NCI-H2196 (cell line): Measurements from ENCODE around the gene CDCA3.

Source experiments
- DNase-seq: peaks from one replicate; lab custom pipeline; 2025; ENCODE audit not compliant: unreplicated experiment; lab: John Stamatoyannopoulos, UW

CDCA3 gene

DNA sequence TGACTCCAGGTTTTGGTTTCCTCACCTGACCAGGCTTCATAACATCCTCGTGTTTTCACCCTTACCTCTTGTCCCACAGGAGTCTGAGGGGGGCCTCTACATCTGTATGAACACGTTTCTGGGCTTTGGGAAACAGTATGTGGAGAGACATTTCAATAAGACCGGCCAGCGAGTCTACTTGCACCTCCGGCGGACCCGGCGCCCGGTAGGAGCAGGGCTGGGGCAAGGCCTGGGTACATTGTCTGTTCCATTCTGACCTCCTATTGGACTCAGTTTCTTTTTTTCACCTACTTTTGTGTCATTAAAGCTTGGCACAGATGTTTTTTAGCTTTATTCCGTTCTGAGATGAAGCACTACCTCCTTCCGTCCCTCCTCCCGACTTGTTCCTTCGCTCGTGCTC is 4.2 kb upstream of the CDCA3 start:
- DNase-seq, result no peak

DNA sequence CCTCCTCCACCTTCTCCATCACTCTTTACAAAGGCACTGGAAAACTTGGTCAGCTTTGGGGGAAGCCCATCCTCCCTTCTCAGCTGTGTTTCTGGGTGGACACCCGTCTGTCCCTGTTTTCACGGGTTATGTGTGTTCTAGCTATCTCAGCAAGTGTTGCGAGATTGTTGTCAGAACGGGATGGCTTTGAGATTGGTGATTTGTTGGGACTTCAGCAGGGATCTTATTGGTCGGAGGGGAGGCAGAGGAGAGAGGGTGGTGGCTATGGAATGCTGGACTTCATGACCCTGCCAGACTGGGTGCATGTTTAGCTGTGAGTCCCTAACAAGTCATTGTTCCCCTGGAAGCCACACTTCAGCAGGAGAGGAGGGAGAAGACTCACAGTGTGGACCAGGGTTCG is 3.0 kb upstream of the CDCA3 start:
- DNase-seq, result no peak

DNA sequence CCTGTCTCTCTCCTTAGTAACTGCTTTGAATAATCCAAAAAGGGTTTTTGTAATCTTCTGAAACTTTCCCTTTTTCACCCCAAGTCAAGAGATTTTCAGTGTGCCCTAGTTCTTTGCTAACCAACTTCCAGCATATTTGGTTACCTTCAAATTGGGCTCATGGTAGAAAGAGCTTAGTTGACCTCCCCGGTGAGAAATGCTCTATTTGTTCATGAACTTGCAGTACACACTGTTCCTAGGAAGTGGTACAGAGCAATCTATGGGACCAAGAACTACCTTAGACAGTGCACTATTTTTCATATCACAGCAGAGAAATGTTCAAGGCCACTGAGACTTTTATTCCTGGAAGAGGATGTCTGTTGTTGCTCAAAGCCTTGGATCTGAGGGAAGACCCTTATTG is 2.5 kb upstream of the CDCA3 start:
- DNase-seq, result no peak

DNA sequence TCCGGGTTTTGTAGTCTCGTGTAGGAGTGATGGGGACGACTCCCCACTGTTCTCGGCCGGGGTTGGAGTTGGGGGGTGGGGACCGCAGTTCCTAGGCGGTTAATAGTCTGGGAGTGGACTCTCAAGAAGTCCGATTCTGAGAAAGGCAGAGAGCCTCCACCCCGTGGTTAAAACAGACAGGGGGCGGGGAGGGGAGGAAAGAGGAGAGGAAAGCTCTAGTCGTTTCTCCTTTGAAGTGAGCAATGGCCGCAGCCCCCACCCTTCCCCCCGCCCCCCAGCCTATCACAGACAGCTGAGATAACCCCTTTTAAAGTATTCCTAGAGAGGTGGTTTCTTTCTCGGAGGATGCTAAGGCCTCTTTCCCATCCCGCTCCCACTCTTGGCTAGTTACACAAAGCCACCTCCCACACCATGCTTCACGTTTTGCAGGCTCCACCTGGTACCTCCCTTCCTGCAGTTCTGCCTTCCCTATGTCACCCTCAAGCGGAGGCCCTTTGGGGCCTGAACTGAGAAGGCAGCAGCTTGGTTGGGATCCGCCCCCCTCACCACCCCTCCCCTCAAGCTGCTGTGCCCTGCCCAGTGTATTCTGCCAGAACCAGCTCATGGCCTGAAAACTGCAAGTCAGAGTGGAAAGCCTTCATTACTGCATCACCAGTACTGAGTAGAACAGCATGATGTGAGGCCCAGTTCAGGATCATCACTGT is 1.7 kb upstream of the CDCA3 start:
- peak; percentile 13 for DNase-seq

DNA sequence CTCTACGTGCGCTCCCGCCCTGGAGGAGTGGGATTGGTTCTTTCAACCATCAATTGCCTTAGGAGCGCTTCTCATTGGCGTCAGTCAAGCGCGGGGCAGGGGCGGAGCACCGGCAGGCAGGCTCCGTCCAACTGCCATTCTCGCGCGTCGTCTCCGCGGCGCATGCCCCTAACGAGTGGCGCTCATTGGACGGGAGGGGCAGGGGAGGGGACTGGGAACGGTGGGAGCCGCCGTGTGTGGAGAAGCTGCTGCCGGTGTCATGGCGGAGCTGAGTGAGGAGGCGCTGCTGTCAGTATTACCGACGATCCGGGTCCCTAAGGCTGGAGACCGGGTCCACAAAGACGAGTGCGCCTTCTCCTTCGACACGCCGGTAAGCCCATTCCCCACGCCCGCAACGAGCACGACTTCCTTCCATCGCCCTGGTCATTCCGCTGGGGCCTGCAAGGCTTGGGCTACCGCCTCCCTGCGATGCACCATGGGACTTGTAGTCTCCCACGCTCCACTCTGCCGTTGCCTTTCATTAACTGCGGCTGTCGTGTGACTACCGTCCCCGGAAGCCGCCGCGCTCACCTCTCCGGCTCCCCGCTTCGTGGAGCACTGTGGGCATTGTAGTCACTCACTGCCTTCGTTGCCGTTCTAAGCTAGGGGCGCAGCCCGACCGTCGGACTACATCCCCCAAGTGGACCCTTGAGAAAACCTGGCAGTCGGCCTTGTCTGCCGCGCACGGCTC is 1.0 kb upstream of the CDCA3 start, which contains the start of gene USP5:
TSS of gene USP5 (plus strand) at position 230 of the 730 bp plus-strand sequence. CDS start at position 260, 30 bp downstream.
- DNase-seq, result peak; percentile 93

DNA sequence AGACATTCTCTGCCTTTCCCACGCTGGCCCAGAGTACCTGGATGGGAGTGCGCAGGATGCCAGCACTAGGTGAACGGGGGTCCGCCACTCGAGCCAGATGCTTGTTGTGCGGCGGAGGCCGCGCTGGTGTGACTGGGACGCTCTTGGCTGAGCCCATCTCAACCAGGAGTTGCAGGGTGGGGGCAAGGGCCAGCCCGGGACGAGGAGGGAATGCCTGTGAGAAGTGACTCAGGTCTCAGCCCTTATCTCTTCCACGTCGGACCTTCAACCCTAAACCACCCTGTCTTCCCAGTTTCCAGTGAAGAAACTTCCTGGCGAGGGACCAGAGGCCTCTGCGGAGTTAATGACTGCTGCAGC is 312 bp downstream of the CDCA3 start:
- DNase-seq, result no peak

DNA sequence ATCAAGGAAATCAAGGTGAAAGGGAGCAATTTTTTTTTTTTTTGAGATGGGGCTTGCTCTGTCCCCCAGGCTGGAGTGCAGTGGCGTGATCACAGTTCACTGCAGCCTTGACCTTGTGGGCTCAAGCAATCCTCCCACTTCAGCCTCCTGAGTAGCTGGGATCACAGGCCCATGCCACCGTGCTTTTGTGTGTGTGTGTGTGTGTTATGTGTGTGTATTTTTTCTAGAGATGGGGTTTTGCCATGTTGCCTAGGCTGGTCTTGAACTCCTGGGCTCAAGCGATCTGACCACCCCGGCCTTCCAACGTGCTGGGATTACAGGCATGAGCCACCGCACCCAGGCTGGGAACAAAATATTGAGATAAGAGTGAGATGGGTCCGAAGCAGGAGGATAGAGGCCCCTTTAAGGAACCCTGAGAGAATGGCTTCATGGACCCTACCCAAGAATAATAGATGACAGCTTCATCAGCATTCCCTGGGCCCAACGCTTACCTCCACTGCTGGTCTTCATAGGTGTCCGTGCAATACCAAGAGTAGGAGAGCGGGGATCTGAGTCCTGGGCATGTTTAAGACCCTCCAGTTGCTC is 1.0 kb downstream of the CDCA3 start:
- no peak for DNase-seq

DNA sequence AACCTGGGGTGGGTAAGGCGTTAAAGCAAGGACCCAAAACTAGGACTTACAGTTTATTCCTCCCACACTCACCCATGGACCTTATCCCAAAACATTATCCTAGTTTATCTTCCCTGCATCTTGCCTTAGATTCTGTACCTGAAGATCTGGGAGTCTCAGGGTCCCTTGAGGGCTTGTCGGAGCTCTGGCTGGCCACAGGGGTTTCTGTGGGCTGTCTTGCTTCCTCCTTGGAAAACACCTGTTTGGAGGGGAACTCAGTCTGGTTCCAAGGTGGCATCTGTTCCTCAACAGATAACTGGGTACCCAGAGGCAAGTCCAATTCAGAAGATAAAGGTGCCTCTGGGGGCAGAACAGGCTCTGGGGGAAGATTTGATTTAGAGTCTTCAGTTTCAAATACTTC is 1.7 kb downstream of the CDCA3 start:
- DNase-seq, result no peak

DNA sequence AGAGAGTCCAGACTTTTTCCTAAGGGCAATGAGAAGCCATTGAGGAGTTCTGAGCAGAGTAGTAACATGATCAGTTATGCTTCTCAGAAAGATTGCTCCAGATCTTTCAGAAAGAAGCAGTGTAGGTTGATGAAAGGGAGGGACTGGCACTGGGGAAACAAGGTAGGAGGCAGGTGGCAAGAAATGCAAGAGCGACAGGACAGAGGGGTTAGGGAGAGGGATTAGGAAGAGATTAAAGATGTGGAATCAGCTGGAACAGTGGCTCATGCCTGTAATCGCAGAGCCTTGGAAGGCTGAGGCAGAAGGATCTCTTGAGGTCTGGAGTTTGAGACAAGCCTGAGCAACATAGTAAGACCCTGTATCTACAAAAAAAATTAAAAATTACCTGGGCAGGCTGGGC is 3.4 kb downstream of the CDCA3 start:
- DNase-seq, result no peak

DNA sequence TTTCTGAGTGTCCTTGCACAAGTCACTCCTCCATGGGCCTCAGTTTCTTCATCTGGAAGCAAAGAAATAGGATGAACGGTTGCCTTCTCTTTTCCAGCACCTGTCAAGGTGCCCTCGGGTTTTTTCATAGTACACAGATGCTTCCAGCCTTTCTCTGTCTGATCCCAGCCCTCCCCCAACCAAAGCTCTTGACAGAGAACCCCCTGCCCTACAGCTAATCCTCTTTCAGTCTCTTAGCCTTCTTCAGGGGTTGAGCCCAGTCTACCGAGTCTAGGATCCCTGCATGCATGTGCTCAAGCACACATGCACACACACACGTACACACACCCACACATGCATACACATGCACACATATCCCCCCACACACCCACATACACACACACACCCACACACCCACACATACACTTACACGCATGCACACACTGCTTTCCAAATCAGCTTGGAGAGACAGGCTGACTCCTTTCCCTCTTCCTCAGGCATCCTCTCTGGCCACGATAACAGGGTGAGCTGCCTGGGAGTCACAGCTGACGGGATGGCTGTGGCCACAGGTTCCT is 4.7 kb downstream of the CDCA3 start:
- DNase-seq, result no peak

DNA sequence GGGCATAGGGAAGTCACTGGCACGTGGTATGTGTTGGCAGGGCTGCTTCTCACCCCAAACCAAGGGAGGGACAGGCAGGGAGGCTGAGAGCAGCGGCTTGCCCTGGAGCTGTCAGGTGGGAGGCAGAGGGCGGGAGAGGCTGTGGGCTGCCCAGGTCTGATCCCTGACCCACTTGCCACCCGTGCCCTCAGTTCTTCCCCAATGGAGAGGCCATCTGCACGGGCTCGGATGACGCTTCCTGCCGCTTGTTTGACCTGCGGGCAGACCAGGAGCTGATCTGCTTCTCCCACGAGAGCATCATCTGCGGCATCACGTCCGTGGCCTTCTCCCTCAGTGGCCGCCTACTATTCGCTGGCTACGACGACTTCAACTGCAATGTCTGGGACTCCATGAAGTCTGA is 5.7 kb downstream of the CDCA3 start:
- DNase-seq, result no peak

DNA sequence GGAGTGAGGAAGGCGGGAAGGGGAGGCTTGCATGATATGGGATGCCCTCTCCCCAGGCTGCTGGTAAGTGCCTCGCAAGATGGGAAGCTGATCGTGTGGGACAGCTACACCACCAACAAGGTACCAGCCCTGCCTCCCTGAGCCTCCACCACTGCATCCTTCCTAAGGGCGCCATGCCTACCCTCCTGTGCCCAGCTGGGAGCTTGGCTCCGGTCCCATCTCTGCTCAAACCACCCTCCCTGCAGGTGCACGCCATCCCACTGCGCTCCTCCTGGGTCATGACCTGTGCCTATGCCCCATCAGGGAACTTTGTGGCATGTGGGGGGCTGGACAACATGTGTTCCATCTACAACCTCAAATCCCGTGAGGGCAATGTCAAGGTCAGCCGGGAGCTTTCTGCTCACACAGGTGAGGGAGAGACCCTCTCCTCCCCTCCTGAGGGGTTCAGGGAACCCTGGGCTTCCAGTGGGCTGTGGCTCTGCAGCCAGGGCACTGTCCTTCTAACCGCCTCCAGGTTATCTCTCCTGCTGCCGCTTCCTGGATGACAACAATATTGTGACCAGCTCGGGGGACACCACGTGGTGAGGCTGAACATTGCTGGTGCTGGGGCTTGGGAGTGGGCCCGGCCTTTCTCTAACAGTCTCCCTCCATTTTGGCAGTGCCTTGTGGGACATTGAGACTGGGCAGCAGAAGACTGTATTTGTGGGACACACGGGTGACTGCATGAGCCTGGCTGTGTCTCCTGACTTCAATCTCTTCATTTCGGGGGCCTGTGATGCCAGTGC is 7.8 kb downstream of the CDCA3 start:
- no peak for DNase-seq

DNA sequence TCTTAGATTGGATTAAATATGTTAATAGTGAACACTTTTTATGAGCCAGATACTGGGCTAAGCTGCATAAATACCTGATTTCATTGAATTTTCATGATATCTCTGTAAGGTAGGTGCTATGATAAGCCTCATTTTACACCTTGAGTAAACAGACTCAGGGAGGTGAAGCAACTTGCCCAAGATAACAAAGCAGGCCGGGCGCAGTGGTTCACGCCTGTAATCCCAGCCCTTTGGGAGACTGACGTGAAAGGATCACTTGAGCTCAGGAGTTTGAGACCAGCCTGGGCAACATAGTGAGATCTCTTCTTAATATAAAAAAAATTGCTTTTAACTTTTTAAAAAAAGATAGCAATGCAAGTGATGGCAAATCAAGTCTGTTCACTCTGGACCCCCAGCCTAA is 9.0 kb downstream of the CDCA3 start:
- DNase-seq, result no peak

DNA sequence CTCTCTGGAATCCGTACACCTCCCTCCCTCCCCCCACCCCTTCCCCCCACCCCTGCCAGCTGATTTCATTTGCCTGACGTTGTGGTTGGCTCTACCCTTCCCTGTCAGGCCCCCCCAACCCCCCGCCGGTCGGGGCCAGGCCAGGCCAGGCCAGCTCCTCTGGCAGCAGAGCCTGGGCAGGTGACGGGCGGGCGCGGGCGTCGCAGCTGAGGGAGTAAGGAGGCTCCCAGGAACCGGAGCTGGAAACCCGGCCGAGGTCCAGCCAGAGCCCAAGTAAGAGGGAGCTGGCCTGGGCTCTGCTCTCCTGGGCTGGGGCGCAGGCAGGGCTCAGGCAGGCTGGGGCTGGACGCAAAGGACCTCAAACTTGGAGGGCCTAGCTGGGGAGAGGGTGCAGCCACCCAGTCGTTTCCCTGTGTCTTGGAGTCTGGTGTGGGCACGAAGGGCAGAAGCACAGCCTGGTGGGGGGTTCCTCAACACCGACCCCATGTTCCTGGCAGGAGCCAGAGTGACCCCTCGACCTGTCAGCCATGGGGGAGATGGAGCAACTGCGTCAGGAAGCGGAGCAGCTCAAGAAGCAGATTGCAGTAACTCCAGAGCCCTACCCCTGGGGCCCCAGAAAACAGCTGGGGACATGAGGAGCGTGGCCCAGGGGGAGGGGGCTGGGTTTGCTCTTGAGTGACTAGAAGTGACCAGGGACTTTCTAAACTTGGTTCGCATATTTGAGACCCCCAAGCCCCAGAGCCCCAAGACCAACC is 10.1 kb downstream of the CDCA3 start, which contains the start of gene GNB3:
TSS of gene GNB3 (plus strand) at position 165 of the 755 bp plus-strand sequence. CDS start at position 528, 363 bp downstream.
- no peak for DNase-seq

DNA sequence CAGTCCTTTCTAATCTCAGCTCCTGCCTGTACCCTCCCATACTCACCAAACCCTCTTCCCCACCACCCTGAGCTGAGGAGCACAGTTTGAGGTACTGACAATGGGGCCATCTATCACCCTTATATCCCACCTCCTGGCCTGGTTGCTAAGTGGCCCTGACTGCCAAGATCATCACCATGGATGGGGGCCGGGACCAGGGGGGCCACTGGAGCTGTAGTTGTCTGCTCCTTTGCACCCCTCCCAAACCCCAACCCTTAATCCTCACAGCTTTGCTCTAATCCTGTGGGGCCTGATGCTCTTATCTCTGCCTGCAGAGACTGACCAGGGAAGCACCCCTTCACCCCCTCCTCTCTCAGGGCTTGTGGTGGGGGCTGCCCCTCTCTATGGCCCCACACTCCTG is 10.8 kb downstream of the CDCA3 start:
- no peak for DNase-seq

DNA sequence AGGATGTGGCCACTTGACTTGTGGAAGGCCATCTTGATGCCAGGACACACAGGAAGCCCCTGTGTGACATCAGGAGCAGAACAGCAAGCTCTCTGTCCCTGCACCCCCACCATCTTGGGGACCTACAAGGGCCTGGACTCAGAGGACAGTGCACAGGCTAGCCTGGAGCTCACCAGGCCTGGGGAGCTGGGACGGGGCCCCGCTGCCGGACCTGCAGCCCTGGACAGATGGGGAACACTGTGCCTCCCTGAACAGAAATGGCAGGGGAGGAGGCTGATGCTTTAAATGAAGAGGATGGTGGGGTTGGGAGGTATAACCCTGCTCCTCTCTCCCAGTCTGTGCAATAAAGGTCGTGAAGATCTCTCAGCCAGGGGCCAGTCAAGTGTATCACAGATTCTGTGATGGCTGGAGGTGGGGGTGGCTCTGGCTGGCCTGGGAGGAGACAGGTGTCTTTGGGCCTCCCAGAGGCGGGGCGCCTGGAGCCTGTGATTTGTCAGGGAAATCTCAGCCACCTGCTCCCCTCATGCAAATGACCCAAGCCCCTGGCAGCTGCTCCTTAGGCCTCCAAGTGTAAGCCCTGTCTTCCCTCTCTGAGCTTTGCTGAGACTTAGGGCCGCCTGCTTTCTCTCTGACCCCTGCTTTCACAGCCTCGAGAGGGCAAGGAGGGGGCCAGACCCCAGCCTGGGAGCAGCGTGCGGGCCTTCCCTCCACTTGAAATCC is 11.4 kb downstream of the CDCA3 start:
- peak; percentile 41 for DNase-seq

DNA sequence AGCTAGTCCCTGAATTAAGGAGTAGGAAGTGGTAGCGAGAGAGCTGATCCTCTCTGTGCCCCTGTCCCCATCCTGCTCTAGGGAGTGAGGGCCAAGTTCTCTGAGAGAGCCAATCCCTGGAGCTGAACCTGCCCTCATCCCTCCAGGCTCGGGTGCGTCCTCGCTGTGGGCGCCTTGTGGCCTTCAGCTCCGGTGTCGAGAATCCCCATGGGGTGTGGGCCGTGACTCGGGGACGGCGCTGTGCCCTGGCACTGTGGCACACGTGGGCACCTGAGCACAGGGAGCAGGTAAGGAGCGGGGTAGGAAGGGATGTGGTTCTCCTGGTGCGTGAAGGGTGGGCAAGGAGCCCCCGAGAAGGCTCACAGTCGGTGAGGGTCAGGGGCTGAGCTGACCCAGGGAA is 12.2 kb downstream of the CDCA3 start:
- DNase-seq, result no peak

DNA sequence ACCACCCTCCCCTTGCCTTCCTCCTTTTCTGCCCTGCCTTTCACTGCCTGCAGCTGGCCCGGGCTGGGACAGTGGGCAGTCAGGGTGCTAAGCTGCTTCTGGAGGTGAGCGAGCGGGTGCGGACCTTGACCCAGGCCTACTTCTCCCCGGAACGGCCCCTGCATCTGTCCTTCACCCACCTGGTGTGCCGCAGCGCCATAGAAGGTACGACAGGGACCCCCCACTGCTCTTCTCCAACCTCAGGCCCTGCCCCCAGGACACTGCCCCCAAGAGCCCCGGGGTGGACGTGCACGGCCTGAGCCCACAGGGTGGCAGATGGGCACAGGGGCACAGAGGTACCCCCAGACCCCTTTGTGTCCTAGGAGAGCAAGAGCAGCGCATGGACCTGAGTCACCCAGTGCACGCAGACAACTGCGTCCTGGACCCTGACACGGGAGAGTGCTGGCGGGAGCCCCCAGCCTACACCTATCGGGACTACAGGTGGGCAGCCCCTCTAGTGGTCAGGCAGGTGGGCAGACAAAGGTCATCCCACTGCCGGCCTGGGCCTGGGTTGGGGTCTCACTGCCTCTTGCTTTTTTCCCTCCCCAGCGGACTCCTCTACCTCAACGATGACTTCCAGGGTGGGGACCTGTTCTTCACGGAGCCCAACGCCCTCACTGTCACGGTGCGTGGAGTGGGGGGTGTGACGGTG is 13.6 kb downstream of the CDCA3 start:
- DNase-seq, result no peak

DNA sequence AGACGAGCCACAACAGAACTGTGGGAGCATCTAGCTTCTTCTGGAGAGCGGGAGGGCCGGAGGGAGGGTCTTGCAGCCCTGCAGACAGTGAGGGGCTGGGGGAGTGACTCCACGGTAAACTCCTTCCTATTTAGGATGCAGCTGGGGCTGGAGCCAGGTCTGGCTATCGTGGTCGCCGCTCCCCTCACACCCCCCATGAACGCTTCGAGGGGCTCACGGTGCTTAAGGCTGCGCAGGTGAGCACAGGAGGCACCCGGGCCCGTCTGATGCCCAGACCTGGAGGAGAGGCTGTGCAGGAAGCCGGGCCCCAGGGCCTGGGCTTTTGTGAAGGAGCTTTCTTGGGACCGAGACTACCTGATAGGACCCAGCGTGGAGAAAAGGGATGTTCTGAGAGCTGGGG is 14.2 kb downstream of the CDCA3 start:
- no peak for DNase-seq
